HG02763 (cell line): ENCODE measurements around the gene ZNF586.
"Not testable (repeated sequence)": the region's sequence is repeated elsewhere in the genome, so short reads cannot be mapped to it uniquely, and the experiment has no call there.

Experiments used
- ATAC-seq: cut with Tn5 transposase; IDR thresholded peaks from one replicate; pipeline ENCODE4 v1.9.1; 2021; ENCODE audit warnings: mild to moderate bottlenecking, moderate library complexity; ENCODE audit not compliant: unreplicated experiment

The ZNF586 gene

GRCh38 chr19:57821501-57821900, 52.0 kb downstream of the ZNF586 start:
- not testable (repeated sequence) for ATAC-seq

GRCh38 chr19:57823155-57823554, 53.7 kb downstream of the ZNF586 start:
- not testable (repeated sequence) for ATAC-seq

GRCh38 chr19:57823608-57824007, 54.1 kb downstream of the ZNF586 start:
- not testable (repeated sequence) for ATAC-seq

- ATAC-seq = no peak
These were observed 56.0 kb downstream of the ZNF586 start for GRCh38 chr19:57825511-57825910.

- no peak for ATAC-seq
These were observed 59.8 kb downstream of the ZNF586 start for GRCh38 chr19:57829316-57829715.

- no peak for ATAC-seq
These were observed 60.7 kb downstream of the ZNF586 start, which contains the start of gene ZNF587B for GRCh38 chr19:57830071-57830602. Gene ZNF587B, plus strand, starts transcription at chr19:57830299. Its CDS starts 230 bp downstream, at chr19:57830529.
